SKM-1 (cell line): ENCODE results near the gene RAB8A.

ENCODE experiments used
- DNase-seq: peaks from one replicate; lab custom pipeline; 2025; ENCODE audit not compliant: unreplicated experiment; lab: John Stamatoyannopoulos, UW

Gene RAB8A

GRCh38 chr19:16139752-16140151 lies 28.1 kb downstream of the RAB8A start:
- peak; percentile 84 for DNase-seq

GRCh38 chr19:16141043-16141442 lies 29.4 kb downstream of the RAB8A start:
- peak; percentile 83 for DNase-seq

GRCh38 chr19:16142032-16142580 lies 30.4 kb downstream of the RAB8A start:
- DNase-seq = no peak

- no peak for DNase-seq
Measured at GRCh38 chr19:16143399-16144215, 31.9 kb downstream of the RAB8A start, which contains the start of gene HSH2D. Gene HSH2D (plus strand): TSS chr19:16143685. CDS start chr19:16148751, 5,066 bp downstream.

- DNase-seq = no peak
Measured at GRCh38 chr19:16144216-16144581, 32.5 kb downstream of the RAB8A start.

- DNase-seq = no peak
Measured at GRCh38 chr19:16146112-16146511, 34.4 kb downstream of the RAB8A start.

- DNase-seq = no peak
Measured at GRCh38 chr19:16148443-16149229, 36.9 kb downstream of the RAB8A start.

GRCh38 chr19:16153582-16154336 lies 42.1 kb downstream of the RAB8A start:
- no peak for DNase-seq

GRCh38 chr19:16154557-16154956 lies 42.9 kb downstream of the RAB8A start:
- DNase-seq = no peak

- DNase-seq = no peak
Measured at GRCh38 chr19:16155128-16155527, 43.4 kb downstream of the RAB8A start.

- DNase-seq = no peak
Measured at GRCh38 chr19:16156904-16157303, 45.2 kb downstream of the RAB8A start.

- DNase-seq = no peak
Measured at GRCh38 chr19:16157601-16158000, 45.9 kb downstream of the RAB8A start.

GRCh38 chr19:16159655-16160054 lies 48.0 kb downstream of the RAB8A start:
- no peak for DNase-seq

- no peak for DNase-seq
Measured at GRCh38 chr19:16160445-16160942, 48.8 kb downstream of the RAB8A start.

GRCh38 chr19:16160943-16161560 lies 49.4 kb downstream of the RAB8A start:
- DNase-seq = no peak

GRCh38 chr19:16161840-16162239 lies 50.2 kb downstream of the RAB8A start:
- DNase-seq = no peak

- no peak for DNase-seq
Measured at GRCh38 chr19:16164222-16164890, 52.7 kb downstream of the RAB8A start.

GRCh38 chr19:16166417-16166816 lies 54.7 kb downstream of the RAB8A start:
- DNase-seq = no peak

GRCh38 chr19:16167055-16167454 lies 55.4 kb downstream of the RAB8A start:
- DNase-seq = no peak
